ENCODE data around the gene UFSP1. TPM values are rescaled to one million over a fixed set of nuclear protein-coding genes. Genes with fewer than 3 reads are reported as not detected.

UFSP1 gene
- 2.5 TPM for total RNA-seq

GRCh38 chr7:100888988-100889750 lies at the start of gene UFSP1:
Gene UFSP1, minus strand, starts transcription at chr7:100889715. Its CDS starts 444 bp downstream, at chr7:100889271.

GRCh38 chr7:100895701-100895955 lies 6.1 kb upstream of the UFSP1 start, which contains the start of gene ACHE:
Gene ACHE, minus strand, starts transcription at chr7:100895888. Its CDS starts 1,656 bp downstream, at chr7:100894232.

GRCh38 chr7:100874577-100875355 lies 14.7 kb downstream of the UFSP1 start, which contains the start of gene SRRT:
Gene SRRT, plus strand, starts transcription at chr7:100875103. Its CDS starts 488 bp downstream, at chr7:100875591.

GRCh38 chr7:100867040-100867775 lies 22.3 kb downstream of the UFSP1 start, which contains the start of gene TRIP6:
Gene TRIP6, plus strand, starts transcription at chr7:100867387. Its CDS starts 111 bp downstream, at chr7:100867498.

GRCh38 chr7:100852048-100852872 lies 37.3 kb downstream of the UFSP1 start, which contains the start of gene SLC12A9:
Gene SLC12A9, plus strand, starts transcription at chr7:100852713. Its CDS starts 1,485 bp downstream, at chr7:100854198.

Small RNA genes within 50 kb of the gene (small RNA-seq; reads per million reads assigned to genes)
- gene RN7SL549P (ENCODE audit: low replicate concordance) (not detected), gene RPS29P15 (ENCODE audit: low replicate concordance) (not detected)

Other genes starting within 250 kb of the UFSP1 start
- 6.6 TPM for gene TFR2, start 248.2 kb downstream of the UFSP1 start, total RNA-seq
- gene ACTL6B, start 233.3 kb downstream of the UFSP1 start, total RNA-seq: 107 TPM
- gene GNB2, start 216.0 kb downstream of the UFSP1 start, total RNA-seq: 74.5 TPM
- 35.4 TPM for gene GIGYF1, start 195.5 kb downstream of the UFSP1 start, total RNA-seq
- 28.8 TPM for gene POP7, start 183.6 kb downstream of the UFSP1 start, total RNA-seq
- not detected for gene EPO, start 169.2 kb downstream of the UFSP1 start, total RNA-seq
- gene ZAN, start 156.1 kb downstream of the UFSP1 start, total RNA-seq: not detected
- gene EPHB4, start 62.2 kb downstream of the UFSP1 start, total RNA-seq: 11.0 TPM
- 30.4 TPM for gene SLC12A9, start 37.0 kb downstream of the UFSP1 start, total RNA-seq
- gene TRIP6, start 22.3 kb downstream of the UFSP1 start, total RNA-seq: 3.8 TPM
- gene SRRT, start 14.6 kb downstream of the UFSP1 start, total RNA-seq: 64.5 TPM
- 13.1 TPM for gene ACHE, start 6.2 kb upstream of the UFSP1 start, total RNA-seq
- gene MUC3A, start 59.8 kb upstream of the UFSP1 start, total RNA-seq: 0.63 TPM
- gene MUC12, start 79.8 kb upstream of the UFSP1 start, total RNA-seq: not detected
- not detected for gene MUC17, start 130.4 kb upstream of the UFSP1 start, total RNA-seq
- 1.3 TPM for gene TRIM56, start 195.8 kb upstream of the UFSP1 start, total RNA-seq
- not detected for gene SERPINE1, start 237.4 kb upstream of the UFSP1 start, total RNA-seq

All from parietal lobe (tissue), 2 donors.